ENCODE results near the gene ARHGAP45. TPM values are rescaled to one million over a fixed set of nuclear protein-coding genes. Genes with fewer than 3 reads are reported as not detected.

The ARHGAP45 gene
- total RNA-seq, 2 donors from 2014 or later = 171 to 174 TPM

GRCh38 chr19:1072371-1073015, 5.5 kb downstream of the ARHGAP45 start:
- H3K27ac Mint-ChIP-seq = peak overlapping the region; percentile 51 to 75
- no peaks in the 10 kb centered on the region for H3K9me3 Mint-ChIP-seq
- peaks cover 39 to 44% of the 10 kb centered on the region in 2 donors for H3K36me3 Mint-ChIP-seq
- ATAC-seq (no peak), DNase-seq (ENCODE audit: low spot score in 2 of 2) (no peak)

- DNase-seq (ENCODE audit: low spot score in 2 of 2) (no peak), ATAC-seq (no peak)
- Mint-ChIP-seq H3K9me3 (no peaks in the 10 kb centered on the region), H3K27ac (no peak overlapping the region), H3K36me3 (peaks cover 39 to 52% of the 10 kb centered on the region in 2 donors)
These were observed 6.3 kb downstream of the ARHGAP45 start for GRCh38 chr19:1073063-1073955.

GRCh38 chr19:1073956-1074517, 7.1 kb downstream of the ARHGAP45 start:
- no peak for ATAC-seq
- Mint-ChIP-seq H3K27ac (no peak overlapping the region), H3K9me3 (no peaks in the 10 kb centered on the region), H3K36me3 (peaks cover 33 to 46% of the 10 kb centered on the region in 2 donors)
- DNase-seq (ENCODE audit: low spot score in 2 of 2) = no peak

GRCh38 chr19:1074544-1075283, 7.7 kb downstream of the ARHGAP45 start:
- Mint-ChIP-seq H3K36me3 (peaks cover 27 to 40% of the 10 kb centered on the region in 2 donors), H3K9me3 (no peaks in the 10 kb centered on the region)
- peak; percentile 18 to 39 for ATAC-seq

GRCh38 chr19:1076046-1076386, 9.0 kb downstream of the ARHGAP45 start:
- Mint-ChIP-seq H3K36me3 (peaks cover 31 to 52% of the 10 kb centered on the region in 2 donors), H3K27ac (peak overlapping the region; percentile 67 to 97), H3K9me3 (no peaks in the 10 kb centered on the region)
- DNase-seq (ENCODE audit: low spot score in 2 of 2) (no peak), ATAC-seq (no peak)

More at GRCh38 chr19:1074544-1075283, 7.7 kb downstream of the ARHGAP45 start:
- H3K27ac Mint-ChIP-seq = no peak overlapping the region
- peak; percentile 80 to 86 for DNase-seq (ENCODE audit: low spot score in 2 of 2)

GRCh38 chr19:1076951-1077350, 10.0 kb downstream of the ARHGAP45 start:
- H3K27ac Mint-ChIP-seq = peak overlapping the region; percentile 89 to 92
- H3K36me3 Mint-ChIP-seq = peaks cover 28 to 52% of the 10 kb centered on the region in 2 donors
- ATAC-seq (peak; percentile 84 to 87), DNase-seq (ENCODE audit: low spot score in 2 of 2) (peak; percentile 87 to 92)
- H3K9me3 Mint-ChIP-seq = no peaks in the 10 kb centered on the region

- peaks cover 20 to 54% of the 10 kb centered on the region in 2 donors for H3K36me3 Mint-ChIP-seq
- ATAC-seq (peak; percentile 8), DNase-seq (ENCODE audit: low spot score in 2 of 2) (peak; percentile 70 to 85)
- H3K27ac Mint-ChIP-seq = peak overlapping the region in 1 of 2 donors; percentile 44
- H3K9me3 Mint-ChIP-seq = no peaks in the 10 kb centered on the region
These were observed 12.7 kb downstream of the ARHGAP45 start for GRCh38 chr19:1079566-1080111.

- Mint-ChIP-seq H3K36me3 (peaks cover 17 to 49% of the 10 kb centered on the region in 2 donors), H3K9me3 (no peaks in the 10 kb centered on the region), H3K27ac (no peak overlapping the region)
- DNase-seq (ENCODE audit: low spot score in 2 of 2) = no peak
- ATAC-seq = no peak
These were observed 13.6 kb downstream of the ARHGAP45 start for GRCh38 chr19:1080360-1081161.

GRCh38 chr19:1081301-1082164, 14.6 kb downstream of the ARHGAP45 start:
- DNase-seq (ENCODE audit: low spot score in 2 of 2) (no peak), ATAC-seq (no peak)
- Mint-ChIP-seq H3K27ac (peak overlapping the region in 1 of 2 donors; percentile 54), H3K9me3 (no peaks in the 10 kb centered on the region), H3K36me3 (peaks cover 11 to 42% of the 10 kb centered on the region in 2 donors)

- ATAC-seq (peak; percentile 56 to 76), DNase-seq (ENCODE audit: low spot score in 2 of 2) (peak in 1 of 2 donors; percentile 87)
- H3K36me3 Mint-ChIP-seq = peaks cover 5 to 36% of the 10 kb centered on the region in 2 donors
- H3K9me3 Mint-ChIP-seq = no peaks in the 10 kb centered on the region
- peak overlapping the region in 1 of 2 donors; percentile 54 for H3K27ac Mint-ChIP-seq
These were observed 15.4 kb downstream of the ARHGAP45 start for GRCh38 chr19:1082165-1082927.

- Mint-ChIP-seq H3K36me3 (peaks cover 5 to 28% of the 10 kb centered on the region in 2 donors), H3K27ac (peak overlapping the region; percentile 50 to 65), H3K9me3 (no peaks in the 10 kb centered on the region)
- ATAC-seq = no peak
- DNase-seq (ENCODE audit: low spot score in 2 of 2) = no peak
These were observed 16.2 kb downstream of the ARHGAP45 start for GRCh38 chr19:1082928-1083816.

- ATAC-seq (no peak), DNase-seq (ENCODE audit: low spot score in 2 of 2) (peak in 1 of 2 donors; percentile 20)
- Mint-ChIP-seq H3K27ac (peak overlapping the region; percentile 65 to 69), H3K9me3 (no peaks in the 10 kb centered on the region), H3K36me3 (peaks cover 5 to 26% of the 10 kb centered on the region in 2 donors)
These were observed 17.3 kb downstream of the ARHGAP45 start for GRCh38 chr19:1084024-1084868.

All from activated naive CD4-positive, alpha-beta T cell treated with anti-CD3 and anti-CD28 coated beads, Interleukin-2, amount 50 U/mL, for 72 hours (primary cell).